Ishikawa (cell line): ENCODE data around the gene DSP.

Experiments
- EGR1 ChIP-seq: IDR thresholded peaks from 2 replicates; pipeline ENCODE4 v1.6.1; 2012
- NFIC ChIP-seq: IDR thresholded peaks from 2 replicates; pipeline ENCODE4 v1.6.1; 2012
- TCF12 ChIP-seq: IDR thresholded peaks from 2 replicates; pipeline ENCODE4 v1.6.1; 2012; ENCODE audit warnings: low read depth
- TF ChIP-seq, protein P1 (sequence below): IDR thresholded peaks from 2 replicates; pipeline ENCODE4 v1.6.1; 2012

DNA sequence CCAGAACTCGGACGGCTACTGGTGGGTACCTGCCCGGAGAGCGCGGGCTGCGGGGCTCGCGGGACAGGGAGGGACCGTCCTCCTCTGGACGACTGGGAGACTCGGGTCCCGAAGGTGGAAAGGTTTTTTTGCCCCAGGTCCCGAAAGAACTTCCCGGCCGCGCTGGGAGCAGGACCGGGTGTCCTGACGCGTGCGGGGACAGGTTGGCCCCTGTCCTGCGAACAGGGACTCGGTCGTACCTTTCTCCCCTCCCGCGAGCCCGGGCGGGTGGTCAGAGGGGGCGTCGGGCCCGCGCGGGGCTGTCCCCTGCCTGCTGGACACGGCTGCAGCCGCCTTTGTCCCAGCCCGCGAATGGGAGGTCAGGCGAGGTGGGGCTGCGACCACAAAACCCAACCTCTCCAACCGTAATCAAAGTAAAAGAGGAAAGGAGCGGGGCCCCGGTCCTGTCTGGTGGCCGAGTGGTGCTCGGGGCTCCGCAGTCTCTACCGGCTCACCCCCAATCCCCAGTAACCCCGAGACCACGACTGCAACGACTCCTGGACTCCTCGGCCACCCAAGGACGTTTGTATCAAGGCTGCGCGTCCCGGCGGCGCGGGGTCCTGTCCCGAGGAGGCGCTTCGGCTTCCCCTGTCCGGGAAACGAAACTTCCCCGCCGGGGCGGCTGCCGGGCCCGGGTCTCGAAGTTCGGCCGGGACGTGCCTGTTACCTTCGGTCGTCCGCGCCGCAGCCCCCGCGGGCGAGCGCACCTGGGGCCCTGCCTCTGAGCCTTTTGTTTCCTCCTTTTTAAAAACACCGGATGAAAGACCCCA, 798 bp downstream of the DSP start:
- TF ChIP-seq, protein P1, sequence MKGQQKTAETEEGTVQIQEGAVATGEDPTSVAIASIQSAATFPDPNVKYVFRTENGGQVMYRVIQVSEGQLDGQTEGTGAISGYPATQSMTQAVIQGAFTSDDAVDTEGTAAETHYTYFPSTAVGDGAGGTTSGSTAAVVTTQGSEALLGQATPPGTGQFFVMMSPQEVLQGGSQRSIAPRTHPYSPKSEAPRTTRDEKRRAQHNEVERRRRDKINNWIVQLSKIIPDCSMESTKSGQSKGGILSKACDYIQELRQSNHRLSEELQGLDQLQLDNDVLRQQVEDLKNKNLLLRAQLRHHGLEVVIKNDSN, result no peak
- no peak for TF ChIP-seq TCF12
- TF ChIP-seq NFIC, result no peak
- TF ChIP-seq EGR1, result no peak
